K562 (cell line): ENCODE measurements around the gene WDFY2. TPM values are rescaled to one million over a fixed set of nuclear protein-coding genes. Genes with fewer than 3 reads are reported as not detected.
"Not testable (repeated sequence)": the region's sequence is repeated elsewhere in the genome, so short reads cannot be mapped to it uniquely, and the experiment has no call there.

Experiments
- ATAC-seq: fragments of 200-7000 bp; cut with Tn5 transposase; 3 replicates; pipeline ENCODE4 v1.9.1; 2020; ENCODE audit warnings: moderate library complexity
- BruUV-seq: library from RNA; stranded (reverse); fragments of 400-500 nt; replicated peaks from 2 replicates; lab custom pipeline; 2021; lab: Mats Ljungman, UMichigan
- CTCF ChIA-PET: fragments of 300-600 bp; formaldehyde crosslinking; extraction: SDS; loops from one replicate; lab custom pipeline; 2021; ENCODE audit warnings: low intra/inter-chr PET ratio; lab: Yijun Ruan, JAX
- POLR2A ChIA-PET: fragments of 300-600, 350-650 bp; sonication (Branson Sonifier 250); formaldehyde crosslinking; extraction: SDS; loops from one replicate; lab custom pipeline; 2021; ENCODE audit warnings: antibody characterized with exemption, inconsistent platforms; lab: Yijun Ruan, JAX
- DNase-seq, 4 experiments: peaks; one replicate each; pipeline versions ENCODE4 v3.0.0 to v3.0.0-alpha.2; 2011 to 2018; ENCODE audit warnings: low spot score in 3 of 4, mixed read lengths in 3 of 4; ENCODE audit errors: extremely low read depth in 1 of 4
- FAIRE-seq: peaks from 2 replicates; lab custom pipeline; 2011; peaks lifted over from hg19 to GRCh38; lab: Jason Lieb, UNC
- H2AFZ ChIP-seq: 2 replicates; pipeline ENCODE4 v1.6.0; 2011; ENCODE audit warnings: low read depth, low read length, control low read depth, inconsistent platforms
- H3K27ac ChIP-seq: fragments of 200-600 bp; 3 replicates; pipeline ENCODE4 v1.8.0; 2011; ENCODE audit warnings: low read depth, mild to moderate bottlenecking, control low read depth, inconsistent platforms, low read length, moderate library complexity, mixed read lengths; ENCODE audit errors: extremely low read depth
- H3K27me3 ChIP-seq, 2 experiments: fragments of 300-600 bp in 1 of 2; 2 replicates in 1 of 2; 3 replicates in 1 of 2; pipeline versions ENCODE4 v1.6.0 to v1.8.0; 2011; ENCODE audit warnings: inconsistent platforms in 2 of 2, low read length in 2 of 2, mild to moderate bottlenecking in 1 of 2, mixed read lengths in 1 of 2, moderate library complexity in 1 of 2; ENCODE audit not compliant: control insufficient read depth in 2 of 2, insufficient read depth in 2 of 2
- H3K36me3 ChIP-seq: fragments of 300-600 bp; 3 replicates; pipeline ENCODE4 v1.8.0; 2011; ENCODE audit warnings: mild to moderate bottlenecking, low read length, inconsistent platforms; ENCODE audit not compliant: control insufficient read depth, insufficient read depth
- H3K4me1 ChIP-seq, 2 experiments: fragments of 200-600 bp in 1 of 2; replicated peaks in 1 of 2; 2 replicates in 1 of 2; 3 replicates in 1 of 2; pipeline versions ENCODE4 v1.5.1 to v1.8.0; 2011; ENCODE audit warnings: inconsistent platforms in 2 of 2, low read length in 2 of 2, mild to moderate bottlenecking in 1 of 2, mixed read lengths in 1 of 2, moderate library complexity in 1 of 2; ENCODE audit not compliant: control insufficient read depth in 2 of 2, insufficient read depth in 2 of 2
- H3K4me2 ChIP-seq: 2 replicates; pipeline ENCODE4 v1.6.1; 2011; ENCODE audit warnings: low read length, control low read depth, inconsistent platforms, mixed read lengths; ENCODE audit not compliant: insufficient read depth
- H3K4me3 ChIP-seq: fragments of 200-600 bp; sonication (generic), shearing (Covaris generic); 2 replicates; pipeline ENCODE4 v1.5.1; 2016; ENCODE audit warnings: control low read depth, inconsistent platforms
- H3K79me2 ChIP-seq: fragments of 200-600 bp; 3 replicates; pipeline ENCODE4 v1.8.0; 2011; ENCODE audit warnings: low read length, inconsistent platforms; ENCODE audit not compliant: control insufficient read depth, insufficient read depth
- H3K9ac ChIP-seq, 2 experiments: 2 replicates each; pipeline versions ENCODE4 v1.6.0 to v1.6.1; 2011; ENCODE audit warnings: low read depth in 2 of 2, low read length in 2 of 2, control low read depth in 1 of 2, inconsistent platforms in 1 of 2, mild to moderate bottlenecking in 1 of 2, mixed read lengths in 1 of 2; ENCODE audit not compliant: insufficient read depth in 1 of 2
- H3K9me1 ChIP-seq: one replicate; pipeline ENCODE4 v1.6.0; 2011; ENCODE audit warnings: inconsistent platforms, mild to moderate bottlenecking, low read length, moderate library complexity; ENCODE audit not compliant: control insufficient read depth, insufficient read depth
- H3K9me3 ChIP-seq: replicated peaks from 2 replicates; pipeline ENCODE4 v1.5.1; 2011; ENCODE audit warnings: low read depth, low read length, inconsistent platforms; ENCODE audit not compliant: control insufficient read depth, insufficient read depth
- H4K20me1 ChIP-seq: replicated peaks from 2 replicates; pipeline ENCODE4 v1.6.1; 2011; ENCODE audit warnings: low read length, inconsistent platforms, mixed read lengths; ENCODE audit not compliant: control insufficient read depth, insufficient read depth
- PRMT5 ChIP-seq: sonication (generic); formaldehyde crosslinking; IDR thresholded peaks from 2 replicates; pipeline ENCODE4 v1.5.0; 2020; ENCODE audit warnings: missing genetic modification reagents
- ZNF354B ChIP-seq: fragments of 250-450 bp; sonication (Bioruptor Pico); IDR thresholded peaks from 2 replicates; pipeline ENCODE4 v1.4.0; 2020
- ZNF507 ChIP-seq: conservative IDR thresholded peaks from 2 replicates; pipeline ENCODE4 v1.6.1; 2017; ENCODE audit warnings: missing genetic modification characterization, missing compliant biosample characterization
- WGBS: fragments of 100-300 bp; shearing (Covaris generic); methylation state at CpG from one replicate; pipeline ENCODE4 v1.1.6; 2016; ENCODE audit warnings: low coverage, mixed read lengths; ENCODE audit not compliant: insufficient coverage; ENCODE audit errors: missing lambda C conversion rate; 5-methylcytosine and 5-hydroxymethylcytosine counted together
- in situ Hi-C: fragments of 300-500 bp; cut with MboI; formaldehyde crosslinking; loops from 4 replicates; pipeline ENCODE4 v1.15.0; 2018; ENCODE audit warnings: inconsistent platforms, mixed read lengths
- intact Hi-C: fragments of 100-400 bp; cut with micrococcal nuclease; formaldehyde crosslinking; loops from 2 replicates; pipeline ENCODE4 v1.14.2; 2022
- polyA plus RNA-seq, 8 experiments: library from polyadenylated mRNA; depleted of rRNA in 4 of 8; stranded (reverse) in 5 of 8; unstranded in 3 of 8; fragments of >200 nt; fragmentation: Nextera tagmentation in 2 of 8; fragmentation: Illumina TruSeq in 1 of 8; extraction: Ambion mirVana in 2 of 8; extraction: Trizol in 1 of 8; gene quantifications; 2 replicates each; pipeline versions ENCODE4 v1.2.1 to v1.2.3, GENCODE V29; 2011 to 2014; ENCODE audit warnings: inconsistent platforms in 1 of 8, missing spikeins in 1 of 8
- total RNA-seq, 7 experiments: library from RNA; depleted of rRNA in 6 of 7; stranded (reverse); fragments of >200 nt in 6 of 7; fragmentation: Illumina TruSeq in 2 of 7; extraction: Trizol in 2 of 7; gene quantifications; 2 replicates each; pipeline versions ENCODE4 v1.2.1 to v1.2.3, GENCODE V29; 2011 to 2021; ENCODE audit warnings: low replicate concordance in 1 of 7

WDFY2 gene
- total and polyA plus RNA-seq, 9 of the 15 experiments (the other 6 are each of a cell fraction or from before 2014, with no cell fraction given): 0.66 to 6.4 (median 4.4) TPM

GRCh38 chr13:51569001-51569400 lies 15.3 kb upstream of the WDFY2 start:
- H3K9ac ChIP-seq, BruUV-seq: not testable (repeated sequence)

GRCh38 chr13:51576754-51577153 lies 7.5 kb upstream of the WDFY2 start:
- ChIA-PET POLR2A (no interaction called here), CTCF (no interaction called here)
- Histone ChIP-seq H2AFZ (no peak overlapping the region), H3K9me3 (no peaks in the 10 kb centered on the region), H3K4me1 (no peaks in the 10 kb centered on the region), H3K4me3 (no peak overlapping the region)
- in situ Hi-C loops: no loop called here
- TF ChIP-seq PRMT5 (CRISPR knock-in tag): no peak
- TF ChIP-seq, all 486 proteins: peak for 0
- Histone ChIP-seq H4K20me1 (no peaks in the 10 kb centered on the region), H3K4me2 (no peak overlapping the region), H3K9me1 (no peaks in the 10 kb centered on the region), H3K27me3 (no peaks in the 10 kb centered on the region), H3K36me3 (no peaks in the 10 kb centered on the region), H3K9ac (no peak overlapping the region), H3K27ac (no peak overlapping the region), H3K79me2 (no peaks in the 10 kb centered on the region)
- no peak for FAIRE-seq
- intact Hi-C loops: no loop called here
- ATAC-seq: no peak
- no peak for DNase-seq
- no TSS peak for BruUV-seq
- 93% methylated on average over 1 of the region's 1 CpG for WGBS

More at GRCh38 chr13:51569001-51569400, 15.3 kb upstream of the WDFY2 start:
- FAIRE-seq, H3K27ac ChIP-seq: not testable (repeated sequence)
- TF ChIP-seq ZNF507 (tag) (peak; percentile 90), ZNF354B (CRISPR knock-in tag) (0 out of 2 replicates have a peak, but pooled peaks have one; percentile 16)
- TF ChIP-seq, all 486 proteins: peak for 2; not testable (repeated sequence) for 484
- intact Hi-C loops, H3K9me3 ChIP-seq, in situ Hi-C loops, H3K27me3 ChIP-seq, H3K4me2 ChIP-seq, H3K4me3 ChIP-seq, POLR2A ChIA-PET, ATAC-seq, CTCF ChIA-PET, H4K20me1 ChIP-seq, H2AFZ ChIP-seq, DNase-seq, H3K4me1 ChIP-seq, H3K9me1 ChIP-seq, H3K79me2 ChIP-seq, H3K36me3 ChIP-seq: not testable (repeated sequence)
- 11% methylated on average over 3 of the region's 4 CpGs for WGBS
